ENCODE results near the gene DNAJA3. TPM values are rescaled to one million over a fixed set of nuclear protein-coding genes. Genes with fewer than 3 reads are reported as not detected.

Gene DNAJA3
- total RNA-seq, 1 donor from 2014 or later, result 41.0 TPM

Other genes starting within 250 kb of the DNAJA3 start
- 1.4 TPM for gene SRL, start 183.8 kb upstream of the DNAJA3 start, total RNA-seq
- gene TFAP4, start 152.8 kb upstream of the DNAJA3 start, total RNA-seq, result 12.1 TPM
- 22.2 TPM for gene GLIS2, start 109.8 kb upstream of the DNAJA3 start, total RNA-seq
- 27.5 TPM for gene PAM16, start 74.5 kb upstream of the DNAJA3 start, total RNA-seq
- gene VASN, start 54.0 kb upstream of the DNAJA3 start, total RNA-seq, result 31.5 TPM
- gene CORO7, start 9.3 kb upstream of the DNAJA3 start, total RNA-seq, result 58.3 TPM
- 58.9 TPM for gene NMRAL1, start 48.8 kb downstream of the DNAJA3 start, total RNA-seq
- gene HMOX2, start 50.5 kb downstream of the DNAJA3 start, total RNA-seq, result 85.2 TPM
- 38.7 TPM for gene CDIP1, start 112.9 kb downstream of the DNAJA3 start, total RNA-seq
- 0.06 TPM for gene C16orf96, start 130.5 kb downstream of the DNAJA3 start, total RNA-seq
- gene UBALD1, start 189.0 kb downstream of the DNAJA3 start, total RNA-seq, result 49.1 TPM
- 127 TPM for gene MGRN1, start 199.0 kb downstream of the DNAJA3 start, total RNA-seq